K562 (cell line): ENCODE data around the gene SH2D3A. TPM values are rescaled to one million over a fixed set of nuclear protein-coding genes. Genes with fewer than 3 reads are reported as not detected.
A peak's percentile ranks its signal among the peaks of the same experiment; 100 is the strongest.

Experiments used
- BRCA1 ChIP-seq, 2 experiments: fragments of 450-650 bp in 1 of 2; sonication (generic) in 1 of 2; formaldehyde crosslinking in 1 of 2; IDR thresholded peaks; 2 replicates each; pipeline versions ENCODE4 v1.5.0 to v1.6.1; 2017 to 2020; ENCODE audit warnings: mild to moderate bottlenecking in 1 of 2, missing genetic modification reagents in 1 of 2
- CHCHD3 ChIP-seq: fragments of 250-450 bp; sonication (Bioruptor Pico); IDR thresholded peaks from 2 replicates; pipeline ENCODE4 v2.1.2; 2022; ENCODE audit warnings: mild to moderate bottlenecking
- CREM ChIP-seq: IDR thresholded peaks from 2 replicates; pipeline ENCODE4 v1.6.1; 2014; ENCODE audit warnings: antibody characterized with exemption, low read depth
- EP300 ChIP-seq: IDR thresholded peaks from 2 replicates; pipeline ENCODE4 v1.6.1; 2012; ENCODE audit warnings: low read length, improper control_type of control experiment
- HNRNPUL1 ChIP-seq: fragments of 200-400 bp; formaldehyde crosslinking; IDR thresholded peaks from 2 replicates; pipeline ENCODE4 v1.6.1; 2017; ENCODE audit warnings: low read length
- KAT2B ChIP-seq: IDR thresholded peaks from one replicate; pipeline ENCODE4 v1.6.1; 2012; ENCODE audit warnings: low read depth, mild to moderate bottlenecking, control low read depth, inconsistent platforms, low read length, moderate library complexity
- KDM4B ChIP-seq, 2 experiments: fragments of 450-650 bp in 1 of 2; sonication (generic) in 1 of 2; IDR thresholded peaks; 2 replicates each; pipeline ENCODE4 v1.6.1; 2016 to 2017; ENCODE audit warnings: borderline replicate concordance in 2 of 2, antibody characterized with exemption in 1 of 2, low read depth in 1 of 2, mild to moderate bottlenecking in 1 of 2
- KLF1 ChIP-seq: fragments of 450-650 bp; IDR thresholded peaks from 2 replicates; pipeline ENCODE4 v1.6.1; 2016; ENCODE audit warnings: missing genetic modification characterization, missing compliant biosample characterization
- LARP7 ChIP-seq: fragments of 450-650 bp; IDR thresholded peaks from 2 replicates; pipeline ENCODE4 v1.6.1; 2016
- MAZ ChIP-seq, 2 experiments: fragments of 450-650 bp in 1 of 2; sonication (generic) in 1 of 2; formaldehyde crosslinking; IDR thresholded peaks in 1 of 2; conservative IDR thresholded peaks in 1 of 2; 2 replicates each; pipeline versions ENCODE4 v1.4.0 to v1.5.0; 2020; ENCODE audit warnings: mild to moderate bottlenecking in 1 of 2, missing genetic modification reagents in 1 of 2
- MCM5 ChIP-seq: fragments of 450-650 bp; IDR thresholded peaks from 2 replicates; pipeline ENCODE4 v1.6.1; 2016; ENCODE audit warnings: low read depth
- MEIS2 ChIP-seq: fragments of 450-650 bp; IDR thresholded peaks from 2 replicates; pipeline ENCODE4 v1.6.1; 2014; ENCODE audit warnings: mild to moderate bottlenecking; ENCODE audit not compliant: partially characterized antibody
- NFIX ChIP-seq: fragments of 250-450 bp; sonication (Bioruptor Pico); IDR thresholded peaks from 2 replicates; pipeline ENCODE4 v1.4.0; 2020; ENCODE audit warnings: low read depth, mild to moderate bottlenecking, moderate library complexity
- NFRKB ChIP-seq: fragments of 450-650 bp; IDR thresholded peaks from 2 replicates; pipeline ENCODE4 v1.6.1; 2016; ENCODE audit warnings: low read depth
- RBM25 ChIP-seq: fragments of 200-400 bp; formaldehyde crosslinking; IDR thresholded peaks from 2 replicates; pipeline ENCODE4 v1.6.1; 2018; ENCODE audit warnings: low read length, low read depth, moderate library complexity; ENCODE audit not compliant: severe bottlenecking
- SRSF7 ChIP-seq: fragments of 200-400 bp; formaldehyde crosslinking; optimal IDR thresholded peaks from 2 replicates; pipeline ENCODE3; 2017; ENCODE audit warnings: mild to moderate bottlenecking, low read depth, low read length
- TEAD1 ChIP-seq, 2 experiments: fragments of 450-650 bp in 1 of 2; sonication (generic) in 1 of 2; formaldehyde crosslinking; IDR thresholded peaks; 2 replicates each; pipeline versions ENCODE4 v1.4.0 to v1.8.0; 2020 to 2022; ENCODE audit warnings: mild to moderate bottlenecking in 2 of 2, missing genetic modification reagents in 1 of 2
- ZBTB7A ChIP-seq: IDR thresholded peaks from 2 replicates; pipeline ENCODE4 v1.6.1; 2011; ENCODE audit warnings: low read depth, mild to moderate bottlenecking, low read length, moderate library complexity, borderline replicate concordance; ENCODE audit not compliant: control insufficient read depth
- ZBTB8A ChIP-seq: fragments of 450-650 bp; IDR thresholded peaks from 2 replicates; pipeline ENCODE4 v1.6.1; 2018; ENCODE audit warnings: mild to moderate bottlenecking, moderate library complexity; ENCODE audit not compliant: partially characterized antibody
- ZNF507 ChIP-seq: conservative IDR thresholded peaks from 2 replicates; pipeline ENCODE4 v1.6.1; 2017; ENCODE audit warnings: missing genetic modification characterization, missing compliant biosample characterization
- polyA plus RNA-seq, 8 experiments: library from polyadenylated mRNA; depleted of rRNA in 4 of 8; stranded (reverse) in 5 of 8; unstranded in 3 of 8; fragments of >200 nt; fragmentation: Nextera tagmentation in 2 of 8; fragmentation: Illumina TruSeq in 1 of 8; extraction: Ambion mirVana in 2 of 8; extraction: Trizol in 1 of 8; gene quantifications; 2 replicates each; pipeline versions ENCODE4 v1.2.1 to v1.2.3, GENCODE V29; 2011 to 2014; ENCODE audit warnings: inconsistent platforms in 1 of 8, missing spikeins in 1 of 8
- total RNA-seq, 7 experiments: library from RNA; depleted of rRNA in 6 of 7; stranded (reverse); fragments of >200 nt in 6 of 7; fragmentation: Illumina TruSeq in 2 of 7; extraction: Trizol in 2 of 7; gene quantifications; 2 replicates each; pipeline versions ENCODE4 v1.2.1 to v1.2.3, GENCODE V29; 2011 to 2021; ENCODE audit warnings: low replicate concordance in 1 of 7
- TF ChIP-seq, protein P1 (sequence below): fragments of 250-450 bp; sonication (Bioruptor Pico); IDR thresholded peaks from 2 replicates; pipeline ENCODE4 v1.4.0; 2020; ENCODE audit warnings: mild to moderate bottlenecking, moderate library complexity
- TF ChIP-seq, protein P2 (sequence below): fragments of 250-450 bp; sonication (Bioruptor Pico); IDR thresholded peaks from 2 replicates; pipeline ENCODE4 v1.5.0; 2021; ENCODE audit warnings: mild to moderate bottlenecking, borderline replicate concordance
- TF ChIP-seq, protein P3 (sequence below): sonication (generic); formaldehyde crosslinking; IDR thresholded peaks from 2 replicates; pipeline ENCODE4 v1.8.0; 2022; ENCODE audit warnings: missing genetic modification reagents, mild to moderate bottlenecking, moderate library complexity, borderline replicate concordance

SH2D3A gene
- total and polyA plus RNA-seq, 9 of the 15 experiments (the other 6 are each of a cell fraction or from before 2014, with no cell fraction given): 0.75 to 26.3 (median 8.9) TPM

DNA sequence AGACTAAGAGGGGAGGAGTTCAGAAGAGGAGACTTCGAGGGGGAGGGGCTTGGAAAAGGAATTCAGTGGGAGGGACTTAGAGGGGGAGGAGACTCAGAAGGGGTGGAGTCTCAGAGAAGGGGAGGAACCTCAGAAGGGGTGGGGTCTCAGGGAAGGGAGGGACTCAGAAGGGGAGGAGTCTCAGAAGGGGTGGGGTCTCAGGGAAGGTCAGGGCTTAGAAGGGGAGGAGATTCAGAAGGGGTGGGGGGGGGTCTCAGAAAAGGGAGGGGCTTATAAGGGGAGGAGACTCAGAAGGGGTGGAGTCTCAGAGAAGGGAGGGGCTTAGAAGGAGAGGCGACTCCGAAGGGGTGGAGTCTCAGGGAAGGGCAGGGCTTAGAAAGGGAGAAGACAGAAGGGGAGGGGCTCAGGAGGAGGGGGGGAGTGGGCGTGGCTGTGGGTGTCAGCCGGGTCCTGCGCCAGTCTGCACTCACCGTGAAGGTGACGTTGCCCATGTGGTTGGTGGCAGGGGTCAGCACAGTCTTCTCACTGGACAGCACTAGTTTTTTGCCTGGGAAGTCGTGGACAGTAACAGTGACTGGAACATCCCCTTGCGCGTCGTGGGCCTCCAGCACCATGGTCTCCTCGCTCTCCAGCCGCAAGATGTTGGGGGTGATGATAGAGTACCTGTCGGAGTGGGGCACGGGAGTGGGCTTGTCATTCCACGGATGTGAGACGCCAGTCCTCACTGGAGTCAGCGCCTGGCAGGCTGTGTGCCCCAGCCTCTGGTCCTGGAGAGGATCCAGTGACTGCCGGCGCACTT lies 48.3 kb downstream of the SH2D3A start (continued):
- TF ChIP-seq CHCHD3 (no peak), MCM5 (no peak), ZNF507 (tag) (no peak), CREM (peak; percentile 56), ZBTB7A (peak; percentile 77; the same call in 1 of the 2 replicates), MEIS2 (peak; percentile 9), NFRKB (no peak), TEAD1 (CRISPR knock-in tag; IDR thresholded peaks at IDR 0.05) (no peak), KAT2B (no peak), RBM25 (no peak), BRCA1 (IDR thresholded peaks at IDR 0.05) (no peak), BRCA1 (CRISPR knock-in tag; IDR thresholded peaks at IDR 0.05) (no peak), EP300 (no peak), ZBTB8A (no peak), HNRNPUL1 (no peak), NFIX (no peak), SRSF7 (no peak), MAZ (CRISPR knock-in tag; conservative IDR thresholded peaks at IDR 0.05 in 1 of 2, IDR thresholded peaks at IDR 0.05 in 1 of 2) (peak in 1 of 2 experiments; percentile 69; a peak in 2 of 4 replicates), KLF1 (0 out of 2 replicates have a peak, but pooled peaks have one; percentile 16), LARP7 (no peak), KDM4B (IDR thresholded peaks at IDR 0.05; ENCODE audit: borderline replicate concordance in 2 of 2, low read depth in 1 of 2) (0 out of 4 replicates have a peak, but pooled peaks of 1 of the 2 experiments have one; percentile 21)
- TF ChIP-seq, protein P1, sequence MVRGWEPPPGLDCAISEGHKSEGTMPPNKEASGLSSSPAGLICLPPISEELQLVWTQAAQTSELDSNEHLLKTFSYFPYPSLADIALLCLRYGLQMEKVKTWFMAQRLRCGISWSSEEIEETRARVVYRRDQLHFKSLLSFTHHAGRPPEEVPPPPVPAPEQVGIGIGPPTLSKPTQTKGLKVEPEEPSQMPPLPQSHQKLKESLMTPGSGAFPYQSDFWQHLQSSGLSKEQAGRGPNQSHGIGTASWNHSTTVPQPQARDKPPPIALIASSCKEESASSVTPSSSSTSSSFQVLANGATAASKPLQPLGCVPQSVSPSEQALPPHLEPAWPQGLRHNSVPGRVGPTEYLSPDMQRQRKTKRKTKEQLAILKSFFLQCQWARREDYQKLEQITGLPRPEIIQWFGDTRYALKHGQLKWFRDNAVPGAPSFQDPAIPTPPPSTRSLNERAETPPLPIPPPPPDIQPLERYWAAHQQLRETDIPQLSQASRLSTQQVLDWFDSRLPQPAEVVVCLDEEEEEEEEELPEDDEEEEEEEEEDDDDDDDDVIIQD: no peak
- TF ChIP-seq, protein P2, sequence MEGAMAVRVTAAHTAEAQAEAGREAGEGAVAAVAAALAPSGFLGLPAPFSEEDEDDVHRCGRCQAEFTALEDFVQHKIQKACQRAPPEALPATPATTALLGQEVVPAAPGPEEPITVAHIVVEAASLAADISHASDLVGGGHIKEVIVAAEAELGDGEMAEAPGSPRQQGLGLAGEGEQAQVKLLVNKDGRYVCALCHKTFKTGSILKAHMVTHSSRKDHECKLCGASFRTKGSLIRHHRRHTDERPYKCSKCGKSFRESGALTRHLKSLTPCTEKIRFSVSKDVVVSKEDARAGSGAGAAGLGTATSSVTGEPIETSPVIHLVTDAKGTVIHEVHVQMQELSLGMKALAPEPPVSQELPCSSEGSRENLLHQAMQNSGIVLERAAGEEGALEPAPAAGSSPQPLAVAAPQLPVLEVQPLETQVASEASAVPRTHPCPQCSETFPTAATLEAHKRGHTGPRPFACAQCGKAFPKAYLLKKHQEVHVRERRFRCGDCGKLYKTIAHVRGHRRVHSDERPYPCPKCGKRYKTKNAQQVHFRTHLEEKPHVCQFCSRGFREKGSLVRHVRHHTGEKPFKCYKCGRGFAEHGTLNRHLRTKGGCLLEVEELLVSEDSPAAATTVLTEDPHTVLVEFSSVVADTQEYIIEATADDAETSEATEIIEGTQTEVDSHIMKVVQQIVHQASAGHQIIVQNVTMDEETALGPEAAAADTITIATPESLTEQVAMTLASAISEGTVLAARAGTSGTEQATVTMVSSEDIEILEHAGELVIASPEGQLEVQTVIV (CRISPR knock-in tag): no peak
- TF ChIP-seq, protein P3, sequence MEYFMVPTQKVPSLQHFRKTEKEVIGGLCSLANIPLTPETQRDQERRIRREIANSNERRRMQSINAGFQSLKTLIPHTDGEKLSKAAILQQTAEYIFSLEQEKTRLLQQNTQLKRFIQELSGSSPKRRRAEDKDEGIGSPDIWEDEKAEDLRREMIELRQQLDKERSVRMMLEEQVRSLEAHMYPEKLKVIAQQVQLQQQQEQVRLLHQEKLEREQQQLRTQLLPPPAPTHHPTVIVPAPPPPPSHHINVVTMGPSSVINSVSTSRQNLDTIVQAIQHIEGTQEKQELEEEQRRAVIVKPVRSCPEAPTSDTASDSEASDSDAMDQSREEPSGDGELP (CRISPR knock-in tag): 0 out of 2 replicates have a peak, but pooled peaks have one; percentile 18
